Measurements from ENCODE around the gene CNNM3. TPM values are rescaled to one million over a fixed set of nuclear protein-coding genes. Genes with fewer than 3 reads are reported as not detected.

CNNM3 gene
- total RNA-seq, 1 donor from 2014 or later = 31.4 TPM

DNA sequence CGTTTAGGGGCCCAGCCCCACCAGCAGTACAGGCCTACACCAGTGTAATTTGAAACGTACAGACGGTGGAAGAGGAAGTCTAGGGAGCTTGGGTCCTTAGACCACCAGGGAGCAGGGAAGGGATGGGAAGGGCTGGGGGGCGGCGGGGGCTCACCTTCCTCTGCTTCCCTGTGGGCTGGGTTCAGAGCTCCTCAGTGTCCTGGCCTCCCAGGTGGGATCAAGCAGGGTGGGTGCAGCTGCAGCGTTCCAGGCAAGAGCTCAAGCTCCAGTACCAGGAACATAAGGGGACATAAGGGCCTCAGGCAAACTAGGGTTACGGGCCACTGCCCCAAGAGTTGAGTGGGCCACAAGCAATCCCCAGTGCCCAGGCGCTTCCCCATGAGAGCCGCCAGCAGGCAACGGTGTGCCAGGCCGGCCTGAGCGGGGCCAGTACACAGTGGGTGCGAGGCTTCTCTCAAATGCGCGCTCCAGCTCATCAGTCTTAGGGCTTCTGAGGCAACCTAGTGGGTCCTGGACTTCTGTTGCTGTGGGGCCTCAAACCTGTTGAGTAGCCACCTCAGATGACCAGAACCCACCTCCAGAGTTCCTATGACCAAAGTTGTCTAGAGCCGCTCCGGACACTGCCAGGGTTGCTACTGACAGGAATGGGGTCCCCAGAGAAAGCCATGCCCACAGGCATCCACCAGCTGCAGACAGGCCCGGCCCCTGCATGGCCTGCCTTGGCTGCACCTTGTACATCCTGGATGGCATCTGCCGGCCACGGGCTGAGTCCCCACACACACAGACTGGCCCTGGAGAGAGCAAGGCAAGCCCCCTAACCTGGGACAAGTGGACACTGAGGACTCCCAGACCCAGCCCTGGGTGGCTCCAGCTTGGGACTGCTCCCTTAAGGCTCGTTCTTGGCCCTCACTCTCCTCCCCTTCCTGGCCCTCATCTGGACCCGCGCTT, 22.6 kb downstream of the CNNM3 start:
- ATAC-seq (peak; percentile 4), DNase-seq (ENCODE audit: low spot score) (no peak)

DNA sequence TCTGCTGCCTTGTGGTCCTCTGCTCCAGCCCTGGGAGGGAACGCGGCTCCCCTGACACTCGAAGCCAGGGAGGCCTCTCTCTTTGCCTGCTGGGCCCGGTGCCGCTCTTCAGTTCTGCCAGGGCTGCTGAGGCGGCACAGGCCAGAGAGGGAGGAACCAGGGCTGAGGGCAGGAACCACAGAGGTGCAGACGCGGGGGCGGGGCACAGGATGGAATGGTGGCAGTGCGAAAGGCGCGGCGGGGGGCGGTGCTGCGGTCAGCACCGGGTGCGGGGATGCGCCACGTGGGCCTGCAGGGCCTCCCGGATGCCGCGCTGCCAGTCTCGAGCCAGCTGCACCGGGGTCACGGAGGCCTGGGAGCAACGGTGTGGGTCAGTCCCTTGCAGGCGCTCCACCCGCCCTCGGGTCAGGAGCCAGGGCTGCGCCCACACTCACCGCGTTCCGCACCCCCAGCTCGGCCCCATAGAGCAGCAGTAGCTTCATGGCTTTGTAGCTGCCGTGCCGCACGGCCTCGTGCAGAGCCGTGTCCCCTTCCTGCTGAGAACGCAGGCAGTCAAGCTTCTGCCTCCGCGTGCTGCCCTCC, 23.3 kb downstream of the CNNM3 start:
- ATAC-seq (peak; percentile 44), DNase-seq (ENCODE audit: low spot score) (no peak)

DNA sequence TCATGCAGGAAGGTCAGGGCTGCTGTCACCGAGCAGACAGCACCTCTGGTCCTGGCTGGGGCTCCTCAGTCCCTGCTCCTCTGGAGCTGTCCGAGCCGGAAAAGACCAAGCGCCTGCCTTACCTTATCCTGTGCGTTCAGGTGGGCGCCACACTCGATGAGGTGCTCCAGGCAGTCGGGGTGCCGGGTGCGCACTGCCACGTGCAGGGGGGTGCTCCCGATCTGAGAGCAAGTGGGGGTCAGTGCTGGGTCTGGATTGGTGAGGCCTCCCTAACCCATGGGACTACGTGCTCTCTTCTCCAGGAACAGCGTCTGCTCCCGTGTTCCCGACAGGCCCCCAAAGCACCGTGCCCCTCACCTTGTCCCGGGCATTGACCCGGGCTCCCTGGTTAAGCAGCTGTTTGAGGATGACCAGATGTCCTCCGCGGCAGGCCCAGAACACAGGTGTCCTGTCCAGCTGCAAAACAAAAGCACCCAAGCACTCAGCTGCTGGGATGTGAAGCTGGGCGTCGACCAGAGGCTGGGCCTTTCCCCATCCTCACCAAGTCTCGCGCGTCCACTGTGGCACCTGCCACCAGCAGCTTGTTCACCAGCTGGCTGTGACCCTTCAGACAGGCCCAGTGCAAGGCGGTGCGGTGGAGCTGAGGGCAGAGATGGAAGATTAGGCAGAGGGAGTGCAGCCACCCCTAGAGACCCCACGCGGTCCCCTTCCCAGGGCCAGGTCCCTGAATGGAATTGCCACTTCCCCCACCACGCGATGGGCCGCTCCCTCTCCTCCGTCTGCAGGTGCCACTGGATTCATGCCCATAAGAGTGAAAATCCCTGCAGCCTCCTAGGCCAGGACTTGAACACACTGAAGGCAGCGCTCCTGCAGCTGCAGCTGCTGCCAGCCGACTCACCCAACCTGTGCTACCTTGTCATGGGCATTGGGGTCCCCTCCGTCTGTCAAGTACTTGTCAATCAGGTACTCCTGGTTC, 24.1 kb downstream of the CNNM3 start:
- DNase-seq (ENCODE audit: low spot score) = no peak
- ATAC-seq = no peak

DNA sequence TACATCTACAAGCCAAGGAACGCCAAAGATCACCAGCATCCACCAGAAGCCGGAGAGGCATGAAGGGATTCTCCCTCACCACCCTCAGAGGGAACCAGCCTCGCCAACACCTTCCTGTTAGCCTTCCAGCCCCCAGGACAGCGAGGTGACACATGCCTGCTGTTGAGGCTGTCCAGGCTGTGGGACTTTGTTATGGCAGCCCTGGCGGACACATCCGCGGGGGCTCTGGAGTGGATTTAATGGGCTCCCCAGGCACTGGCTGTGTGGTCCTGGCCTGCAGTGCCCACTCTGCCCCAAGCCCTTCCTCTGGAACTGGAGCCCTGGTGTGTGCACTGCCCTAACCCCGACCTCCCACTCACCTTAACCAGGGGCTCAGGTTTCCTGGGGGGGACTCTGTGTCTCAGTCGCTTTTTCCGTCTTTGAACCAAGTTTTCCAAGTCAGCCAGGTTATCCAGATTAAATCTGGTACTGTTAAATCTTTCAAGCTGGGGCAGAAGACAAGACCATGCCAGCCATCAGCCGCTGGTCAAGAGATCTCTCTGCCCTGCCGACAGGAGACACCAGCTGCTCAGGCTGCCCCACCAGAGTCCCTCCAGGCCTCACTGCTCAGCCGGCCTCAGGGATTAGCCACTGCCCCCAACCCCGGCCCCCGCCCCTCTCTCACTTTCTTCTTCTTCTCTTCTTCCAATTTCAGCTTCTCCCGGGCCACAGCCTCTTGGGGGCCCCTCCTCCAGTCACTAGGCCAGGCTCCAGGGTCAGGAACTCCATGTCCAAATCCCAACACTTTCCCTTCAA, 25.8 kb downstream of the CNNM3 start:
- ATAC-seq (no peak), DNase-seq (ENCODE audit: low spot score) (no peak)

DNA sequence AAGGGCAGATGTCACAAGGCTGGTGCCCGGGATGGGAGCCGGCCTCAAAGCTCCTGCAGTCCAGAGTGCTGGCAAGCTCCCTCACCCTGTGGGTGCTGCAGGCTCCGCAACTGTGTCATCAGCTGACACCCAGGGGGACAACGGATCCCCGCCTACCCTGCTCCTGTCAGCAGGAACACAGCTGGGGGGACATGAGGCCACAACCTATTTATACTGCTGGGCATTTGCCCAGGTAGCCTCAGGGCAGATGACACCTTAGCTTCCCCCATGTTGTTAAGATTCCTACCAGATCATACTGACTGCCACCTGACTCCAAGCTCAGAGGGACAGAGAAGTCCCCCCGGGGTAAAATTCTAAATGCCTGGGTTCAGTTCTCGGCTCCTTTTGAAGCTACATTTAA, 26.5 kb downstream of the CNNM3 start:
- DNase-seq (ENCODE audit: low spot score) (no peak), ATAC-seq (peak; percentile 47)

DNA sequence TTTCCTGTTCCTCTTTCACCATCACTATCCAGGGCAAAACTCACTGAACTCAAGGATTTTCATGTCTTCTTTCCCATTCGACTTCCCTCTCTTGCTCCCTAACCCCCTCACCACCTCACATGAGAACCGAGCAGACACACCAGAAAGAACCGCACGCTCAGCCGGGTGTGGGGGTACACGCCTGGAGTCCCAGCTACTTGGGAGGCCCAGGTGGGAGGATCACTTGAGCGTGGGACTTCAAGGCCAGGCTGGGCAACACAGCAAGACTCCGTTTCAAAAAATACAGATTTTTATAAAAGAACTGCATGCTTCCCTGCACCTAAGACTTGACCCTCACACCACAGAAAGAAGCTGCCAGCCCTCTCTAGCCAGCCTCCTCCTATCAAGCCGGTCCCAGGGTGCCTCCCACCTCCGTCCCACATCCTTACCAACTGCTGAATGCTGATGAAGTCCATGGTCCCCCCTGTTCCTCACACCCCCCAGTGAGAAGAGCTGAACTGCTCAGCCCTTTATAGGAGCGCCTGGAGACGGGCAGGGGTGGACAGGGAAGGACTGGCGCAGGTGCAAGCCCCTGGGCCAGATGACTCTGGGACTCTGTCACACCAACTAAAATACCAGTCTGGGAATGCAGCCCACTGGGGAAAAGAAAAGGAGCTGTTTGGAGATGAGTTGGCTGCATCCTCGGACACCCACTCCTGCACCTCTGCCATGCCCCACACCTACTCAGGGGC, 27.6 kb downstream of the CNNM3 start, which contains the start of gene ANKRD23:
TSS of gene ANKRD23 (minus strand) at position 484 of the 731 bp plus-strand sequence. CDS start at position 455, 29 bp downstream.
- no peak for ATAC-seq
- no peak for DNase-seq (ENCODE audit: low spot score)

DNA sequence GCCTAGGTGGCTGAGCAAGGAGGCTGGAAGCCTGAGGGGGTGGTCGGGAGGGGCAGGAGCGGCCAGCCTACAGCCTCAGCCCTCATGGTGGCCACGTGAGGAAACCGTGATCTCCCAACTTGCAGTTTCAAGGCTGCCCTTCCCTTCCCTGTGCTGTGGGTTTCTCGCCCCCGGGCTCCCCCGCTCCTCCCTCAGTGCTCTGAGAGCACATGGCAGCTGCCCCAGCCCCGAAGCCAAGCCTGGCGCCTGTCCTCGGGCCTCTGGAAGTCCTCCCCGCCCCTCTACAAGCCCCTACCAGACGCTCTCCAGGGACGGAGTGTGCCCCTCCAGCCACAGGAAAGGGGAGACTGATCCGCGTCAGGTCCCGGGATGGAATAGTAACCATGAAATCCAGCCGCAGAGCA, 28.3 kb downstream of the CNNM3 start:
- ATAC-seq (no peak), DNase-seq (ENCODE audit: low spot score) (no peak)

DNA sequence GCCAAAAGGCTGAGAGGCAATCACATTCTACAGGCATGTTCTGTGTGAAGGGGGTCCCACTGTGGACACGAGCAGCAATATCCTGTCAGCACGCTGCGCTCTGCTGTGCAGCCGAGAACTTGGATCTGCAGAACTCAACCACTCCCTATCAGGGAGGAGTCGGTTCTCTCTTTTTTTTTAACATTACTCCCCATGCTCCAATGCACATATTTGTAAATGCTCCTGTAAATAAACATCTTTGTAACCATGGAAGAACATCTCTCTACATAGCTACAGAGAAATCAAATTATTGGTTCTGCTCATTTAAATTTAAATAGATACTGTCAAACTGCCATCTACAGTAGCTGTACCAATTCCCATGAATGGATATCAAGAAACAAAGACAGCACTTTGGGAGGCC, 30.8 kb downstream of the CNNM3 start:
- DNase-seq (ENCODE audit: low spot score) = no peak
- ATAC-seq = no peak

DNA sequence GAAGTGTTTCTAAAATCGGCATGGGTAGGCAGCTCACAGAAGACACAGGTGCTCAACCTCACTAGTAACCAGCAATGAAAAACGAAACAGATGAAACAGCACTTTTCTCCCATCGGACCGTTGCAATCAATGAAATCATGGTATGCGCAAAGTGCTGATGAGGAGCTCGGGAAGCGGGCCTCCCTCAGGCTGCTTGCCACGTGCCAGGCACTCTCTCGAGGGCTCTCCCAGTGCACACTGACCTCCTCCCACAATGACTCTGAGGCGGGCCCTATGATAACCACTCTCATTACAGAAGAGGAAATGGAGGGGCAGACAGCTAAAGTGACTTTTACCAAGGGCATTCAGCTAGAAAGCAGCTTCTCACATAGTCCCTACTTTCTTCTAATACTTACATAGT, 31.5 kb downstream of the CNNM3 start:
- no peak for ATAC-seq
- DNase-seq (ENCODE audit: low spot score) = no peak

DNA sequence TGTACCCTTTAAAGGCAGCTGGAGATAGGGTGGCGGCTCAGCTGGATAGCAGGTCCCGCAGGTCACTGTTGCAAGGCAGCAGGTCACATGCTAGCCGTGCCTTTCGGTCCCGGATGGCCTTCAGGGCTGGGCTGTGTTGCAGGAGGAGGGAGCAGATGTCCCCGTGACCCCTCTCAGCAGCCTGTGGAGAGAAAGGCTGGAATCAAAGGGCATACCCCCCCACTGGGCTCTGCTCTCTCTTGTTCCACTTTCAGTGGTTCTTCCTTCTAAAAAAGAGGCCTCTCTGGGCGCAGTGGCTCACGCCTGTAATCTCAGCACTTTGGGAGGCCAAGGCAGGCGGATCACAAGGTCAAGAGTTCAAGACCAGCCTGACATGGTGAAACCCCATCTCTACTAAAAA, 32.2 kb downstream of the CNNM3 start:
- ATAC-seq = peak; percentile 98
- DNase-seq (ENCODE audit: low spot score) = peak; percentile 91

DNA sequence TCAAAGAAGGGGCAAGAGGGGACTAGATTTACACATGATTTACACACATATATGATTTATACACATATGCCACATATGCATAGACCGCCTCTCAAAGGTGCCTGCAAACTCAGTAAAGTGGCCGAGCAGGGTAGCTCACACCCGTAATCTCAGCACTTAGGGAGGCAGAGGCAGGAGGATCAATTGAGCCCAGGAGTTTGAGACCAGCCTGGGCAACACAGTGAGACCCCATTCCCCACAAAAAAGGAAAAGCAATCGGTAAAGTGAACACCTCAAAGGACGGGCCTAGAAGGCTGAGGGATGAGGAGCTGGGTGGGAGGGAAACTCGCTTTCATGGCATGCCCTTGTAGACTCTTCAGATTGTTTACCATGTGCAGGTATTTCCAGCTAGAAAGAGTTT, 36.6 kb downstream of the CNNM3 start:
- ATAC-seq = no peak

DNA sequence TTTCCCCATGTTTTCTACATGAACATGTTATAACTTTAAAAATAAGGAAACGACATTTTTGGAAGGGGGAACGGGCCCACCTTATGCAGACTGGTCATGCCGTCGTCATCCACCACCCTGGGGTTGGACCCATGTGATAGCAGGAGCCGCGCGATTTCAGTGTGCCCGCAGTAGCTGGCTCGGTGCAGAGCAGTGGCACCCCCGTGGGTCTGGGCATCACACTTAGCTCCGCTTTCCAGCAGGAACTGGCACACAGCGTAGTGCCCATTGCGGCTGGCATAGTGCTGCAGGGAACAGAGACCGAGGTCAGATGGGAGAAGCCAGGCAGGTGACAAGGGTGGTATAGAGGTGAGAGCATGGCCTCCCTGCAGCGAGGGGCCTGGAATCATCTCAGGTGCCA, 37.3 kb downstream of the CNNM3 start:
- DNase-seq (ENCODE audit: low spot score) = no peak
- no peak for ATAC-seq

More for the DNA sequence above, 36.6 kb downstream of the CNNM3 start:
- no peak for DNase-seq (ENCODE audit: low spot score)

DNA sequence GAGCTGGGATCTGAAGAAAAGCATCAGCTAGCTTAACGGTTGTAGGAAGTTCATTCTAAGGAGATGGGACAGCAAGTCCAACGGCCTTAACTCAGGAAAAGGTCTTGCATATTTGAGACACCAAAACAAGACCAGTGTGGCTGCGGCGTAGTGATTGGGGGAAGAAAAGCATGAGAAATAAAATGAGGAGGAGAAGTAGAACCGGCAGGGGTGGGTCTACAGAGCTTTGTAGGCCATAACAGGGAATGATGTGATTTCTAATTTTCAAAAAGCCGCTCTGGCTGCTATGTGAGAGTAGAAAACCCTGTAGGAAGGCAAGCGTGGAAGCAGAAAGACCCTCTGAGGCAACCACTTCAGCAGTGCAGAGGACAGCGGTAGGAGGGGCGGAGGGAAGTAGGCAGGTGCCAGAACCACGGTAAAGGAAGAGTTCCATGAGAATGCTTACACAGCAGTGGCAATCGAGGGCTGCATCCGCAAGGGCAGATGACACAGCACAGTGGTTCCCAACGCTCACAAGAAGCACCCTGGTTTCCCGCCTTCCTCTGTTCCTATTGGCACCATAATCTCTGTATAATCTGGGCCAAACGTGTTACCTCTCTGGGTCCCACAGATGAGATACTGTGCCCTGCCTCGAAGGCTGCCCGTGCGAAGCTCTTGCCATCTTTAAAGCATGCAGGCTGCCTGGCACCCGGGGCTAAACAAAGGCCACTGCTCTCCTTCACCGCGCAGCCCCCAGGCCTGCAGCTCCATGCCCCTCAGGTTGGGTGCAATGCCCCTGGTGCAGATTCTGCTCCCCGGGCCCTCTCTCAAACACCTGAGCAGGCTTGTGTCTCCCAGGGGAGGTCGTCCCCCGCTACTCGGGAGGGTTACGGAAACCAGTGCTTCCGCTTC, 41.0 kb downstream of the CNNM3 start:
- DNase-seq (ENCODE audit: low spot score) (peak; percentile 51), ATAC-seq (peak; percentile 30)

DNA sequence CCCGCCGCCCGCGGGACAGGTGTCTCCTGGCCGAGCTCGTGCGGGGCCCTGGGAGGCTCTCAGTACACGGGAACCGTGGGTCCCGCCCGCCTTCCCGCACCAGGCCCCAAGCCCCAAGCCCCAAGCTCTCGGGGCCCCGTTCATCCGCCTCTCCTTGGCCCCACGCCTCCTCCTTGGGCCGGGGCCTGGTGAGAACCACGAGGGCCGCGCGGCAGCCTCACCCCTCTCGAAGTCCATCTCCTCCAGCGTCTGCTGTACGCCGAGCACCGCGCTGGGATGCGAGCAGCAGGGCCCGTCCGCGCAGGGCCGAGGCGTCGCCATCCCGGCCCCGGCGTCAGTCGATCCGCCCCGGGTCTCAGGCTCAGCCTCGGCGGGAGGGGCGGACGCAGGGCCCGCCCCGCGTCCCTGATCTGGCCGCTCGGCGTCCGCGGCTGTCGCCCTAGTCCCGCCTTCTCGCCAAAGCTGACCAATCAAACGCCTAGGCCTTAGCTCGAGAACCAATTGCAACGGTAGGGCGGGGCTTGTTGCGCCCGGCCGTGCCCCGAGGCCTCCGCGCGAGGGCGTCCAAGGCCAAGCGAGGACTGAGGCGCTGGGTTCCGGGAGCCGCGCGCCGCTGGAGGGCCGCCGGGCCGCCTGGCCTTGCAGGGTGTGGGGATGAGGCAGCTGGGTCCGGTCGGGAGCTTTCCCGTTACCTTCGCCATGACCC, 41.8 kb downstream of the CNNM3 start, which contains the start of gene ANKRD39:
TSS of gene ANKRD39 (minus strand) at position 350 of the 706 bp plus-strand sequence. CDS start at position 321, 29 bp downstream.
- ATAC-seq (peak; percentile 86), DNase-seq (ENCODE audit: low spot score) (peak; percentile 99)

DNA sequence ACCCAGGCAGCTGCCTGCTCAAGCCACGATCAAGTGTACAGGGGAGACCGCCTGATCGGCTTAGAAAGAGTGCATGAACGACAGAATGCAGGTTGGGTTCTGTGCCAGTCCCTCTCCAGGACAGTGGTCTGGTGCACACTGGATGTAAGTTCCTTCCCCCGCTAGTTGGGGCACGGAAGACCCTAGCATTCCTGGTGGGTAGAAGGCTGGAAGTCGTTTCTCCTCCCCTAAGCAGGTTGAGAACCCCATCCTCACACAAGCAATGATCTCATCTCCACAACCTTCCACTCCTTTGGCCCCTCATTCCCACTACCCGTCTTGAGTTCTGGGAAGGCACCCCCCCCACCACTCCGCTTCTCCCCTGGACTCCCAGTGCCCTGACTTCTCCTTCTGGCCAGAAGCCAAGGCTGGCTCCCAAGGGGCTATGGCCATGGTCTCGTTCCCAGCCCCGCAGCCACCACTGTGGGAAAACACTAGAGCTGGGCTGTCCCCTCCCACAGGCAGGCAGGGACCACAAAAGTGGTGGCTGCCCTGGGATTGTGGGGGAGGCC, 43.1 kb downstream of the CNNM3 start:
- DNase-seq (ENCODE audit: low spot score) (peak; percentile 59), ATAC-seq (no peak)

DNA sequence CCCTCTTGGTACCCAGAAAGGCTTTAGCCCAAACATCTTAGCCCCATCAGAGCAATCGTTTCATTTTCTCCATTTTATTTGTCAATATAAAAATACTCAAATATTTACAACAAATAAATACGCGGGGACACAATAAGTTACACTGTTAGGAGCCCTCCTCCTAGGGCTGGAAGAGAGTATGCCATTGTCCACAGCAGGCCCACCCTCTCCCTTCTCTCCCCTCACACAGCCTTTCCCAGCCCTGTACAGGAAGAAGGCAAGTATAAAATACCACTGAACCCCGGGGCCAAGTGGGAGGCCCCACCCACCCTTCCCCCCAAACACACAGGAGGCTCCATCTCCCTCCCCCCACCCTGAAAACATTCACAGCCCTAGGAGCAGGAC, 43.6 kb downstream of the CNNM3 start:
- DNase-seq (ENCODE audit: low spot score) (no peak), ATAC-seq (no peak)
